SU-DHL-6 (cell line): ENCODE measurements around the gene XKR8.

Experiments used
- CTCF ChIP-seq: fragments of 200-600 bp; sonication (generic); IDR thresholded peaks from one replicate; pipeline ENCODE4 v1.5.1; 2017; ENCODE audit warnings: antibody characterized with exemption, mild to moderate bottlenecking, low read length, moderate library complexity; ENCODE audit not compliant: insufficient read depth, poor library complexity, severe bottlenecking
- EZH2phosphoT487 ChIP-seq: fragments of 200-600 bp; sonication (generic), shearing (Covaris generic); conservative IDR thresholded peaks from 2 replicates; pipeline ENCODE4 v1.6.1; 2018; ENCODE audit warnings: mild to moderate bottlenecking, antibody characterized with exemption, low read length, moderate library complexity, mixed read lengths

GRCh38 chr1:27980216-27980845, 20.6 kb downstream of the XKR8 start:
- TF ChIP-seq CTCF, result no peak
- TF ChIP-seq EZH2phosphoT487, result no peak
